GM12892 (cell line): ENCODE data around the gene C15orf40.

Source experiments
- POLR2A ChIP-seq: IDR thresholded peaks from 2 replicates; pipeline ENCODE4 v1.6.1; 2011; ENCODE audit warnings: low read depth, low read length, control low read depth
- POLR2AphosphoS5 ChIP-seq: IDR thresholded peaks from 2 replicates; pipeline ENCODE4 v1.6.1; 2011; ENCODE audit warnings: low read depth, low read length, control low read depth

- TF ChIP-seq POLR2AphosphoS5 (no peak), POLR2A (no peak)
Observed at GRCh38 chr15:82999905-83000671, 11.4 kb downstream of the C15orf40 start.
